HFFc6 (cell line): Measurements from ENCODE around the gene SLC6A8. TPM values are rescaled to one million over a fixed set of nuclear protein-coding genes. Genes with fewer than 3 reads are reported as not detected.
"Not testable (repeated sequence)": the region's sequence is repeated elsewhere in the genome, so short reads cannot be mapped to it uniquely, and the experiment has no call there.

Experiments used
- DNase-seq: peaks from one replicate; pipeline ENCODE4 v3.0.0-alpha.2; 2018
- H3K27ac Mint-ChIP-seq: 2 replicates; pipeline ENCODE4 v1.8.0; 2020; ENCODE audit warnings: mild to moderate bottlenecking, mixed read lengths
- H3K27me3 Mint-ChIP-seq: 2 replicates; pipeline ENCODE4 v1.8.0; 2021; ENCODE audit warnings: mild to moderate bottlenecking, moderate library complexity, mixed read lengths; ENCODE audit not compliant: insufficient read depth
- H3K36me3 Mint-ChIP-seq: 2 replicates; pipeline ENCODE4 v1.8.0; 2021; ENCODE audit warnings: low read depth, mixed read lengths
- H3K4me1 Mint-ChIP-seq: 2 replicates; pipeline ENCODE4 v1.8.0; 2020; ENCODE audit warnings: low read depth, mixed read lengths
- H3K4me3 Mint-ChIP-seq: 2 replicates; pipeline ENCODE4 v1.8.0; 2020; ENCODE audit warnings: mild to moderate bottlenecking, moderate library complexity, mixed read lengths
- H3K9me3 Mint-ChIP-seq: 2 replicates; pipeline ENCODE4 v1.8.0; 2020; ENCODE audit warnings: mild to moderate bottlenecking, mixed read lengths
- total RNA-seq, 6 experiments: library from RNA; stranded (reverse); fragmentation: NEBNext Ultra II Directional; extraction: Animal tissue kit (Norgen Biotek cat#: 25700); gene quantifications; 2 replicates in 1 of 6; 3 replicates in 5 of 6; pipeline ENCODE4 v1.2.3, GENCODE V29; 2021
- TF ChIP-seq, protein P1 (sequence below): fragments of 200-600 bp; sonication (generic); IDR thresholded peaks from 2 replicates; pipeline ENCODE4 v1.5.0; 2021; ENCODE audit warnings: antibody characterized with exemption, mild to moderate bottlenecking

The SLC6A8 gene
- total RNA-seq, 6 experiments from 2014 or later = 14.0 to 33.8 (median 17.7) TPM

DNA sequence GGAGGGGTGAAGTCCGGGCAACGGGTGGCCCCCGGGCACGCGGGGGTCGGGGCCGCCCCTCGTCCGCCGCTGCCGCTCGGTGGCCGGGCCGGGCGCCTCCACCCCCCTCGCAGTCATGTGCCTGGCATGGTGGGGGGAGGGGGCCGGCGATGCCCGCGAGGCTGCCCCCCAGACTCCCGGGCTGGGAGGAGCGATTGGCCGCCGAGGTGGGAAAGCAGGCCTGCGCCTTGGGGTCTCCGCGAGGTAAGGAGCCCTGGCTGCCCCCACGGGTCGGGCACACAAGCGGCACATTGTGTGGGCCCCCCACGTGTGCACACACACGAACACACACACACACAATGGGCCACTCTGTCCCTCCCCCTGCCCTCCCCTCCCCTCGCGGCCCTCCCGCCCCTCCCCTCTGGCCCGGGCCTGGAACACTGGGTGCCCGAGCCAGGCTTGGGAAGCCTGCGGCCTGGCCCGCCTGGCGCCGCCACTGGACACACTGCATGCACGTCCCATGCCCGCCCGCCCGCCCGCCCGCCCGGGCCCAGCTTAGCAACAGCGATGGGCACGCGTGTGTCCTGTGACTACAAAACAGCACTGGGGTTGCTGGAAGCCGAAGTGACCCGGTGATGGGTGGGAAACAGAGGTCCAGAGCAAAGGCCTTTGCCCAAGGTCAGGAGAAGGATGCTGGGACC is 1.3 kb downstream of the SLC6A8 start:
- H3K27ac Mint-ChIP-seq = no peak overlapping the region
- no peaks in the 10 kb centered on the region for H3K36me3 Mint-ChIP-seq
- H3K27me3 Mint-ChIP-seq = peaks cover 4% of the 10 kb centered on the region; the same call in 1 of the 2 replicates
- TF ChIP-seq, protein P1, sequence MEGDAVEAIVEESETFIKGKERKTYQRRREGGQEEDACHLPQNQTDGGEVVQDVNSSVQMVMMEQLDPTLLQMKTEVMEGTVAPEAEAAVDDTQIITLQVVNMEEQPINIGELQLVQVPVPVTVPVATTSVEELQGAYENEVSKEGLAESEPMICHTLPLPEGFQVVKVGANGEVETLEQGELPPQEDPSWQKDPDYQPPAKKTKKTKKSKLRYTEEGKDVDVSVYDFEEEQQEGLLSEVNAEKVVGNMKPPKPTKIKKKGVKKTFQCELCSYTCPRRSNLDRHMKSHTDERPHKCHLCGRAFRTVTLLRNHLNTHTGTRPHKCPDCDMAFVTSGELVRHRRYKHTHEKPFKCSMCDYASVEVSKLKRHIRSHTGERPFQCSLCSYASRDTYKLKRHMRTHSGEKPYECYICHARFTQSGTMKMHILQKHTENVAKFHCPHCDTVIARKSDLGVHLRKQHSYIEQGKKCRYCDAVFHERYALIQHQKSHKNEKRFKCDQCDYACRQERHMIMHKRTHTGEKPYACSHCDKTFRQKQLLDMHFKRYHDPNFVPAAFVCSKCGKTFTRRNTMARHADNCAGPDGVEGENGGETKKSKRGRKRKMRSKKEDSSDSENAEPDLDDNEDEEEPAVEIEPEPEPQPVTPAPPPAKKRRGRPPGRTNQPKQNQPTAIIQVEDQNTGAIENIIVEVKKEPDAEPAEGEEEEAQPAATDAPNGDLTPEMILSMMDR = no peak
- DNase-seq = peak; percentile 2
- no peaks in the 10 kb centered on the region for H3K4me1 Mint-ChIP-seq
- H3K9me3 Mint-ChIP-seq = no peaks in the 10 kb centered on the region
- no peak overlapping the region for H3K4me3 Mint-ChIP-seq

DNA sequence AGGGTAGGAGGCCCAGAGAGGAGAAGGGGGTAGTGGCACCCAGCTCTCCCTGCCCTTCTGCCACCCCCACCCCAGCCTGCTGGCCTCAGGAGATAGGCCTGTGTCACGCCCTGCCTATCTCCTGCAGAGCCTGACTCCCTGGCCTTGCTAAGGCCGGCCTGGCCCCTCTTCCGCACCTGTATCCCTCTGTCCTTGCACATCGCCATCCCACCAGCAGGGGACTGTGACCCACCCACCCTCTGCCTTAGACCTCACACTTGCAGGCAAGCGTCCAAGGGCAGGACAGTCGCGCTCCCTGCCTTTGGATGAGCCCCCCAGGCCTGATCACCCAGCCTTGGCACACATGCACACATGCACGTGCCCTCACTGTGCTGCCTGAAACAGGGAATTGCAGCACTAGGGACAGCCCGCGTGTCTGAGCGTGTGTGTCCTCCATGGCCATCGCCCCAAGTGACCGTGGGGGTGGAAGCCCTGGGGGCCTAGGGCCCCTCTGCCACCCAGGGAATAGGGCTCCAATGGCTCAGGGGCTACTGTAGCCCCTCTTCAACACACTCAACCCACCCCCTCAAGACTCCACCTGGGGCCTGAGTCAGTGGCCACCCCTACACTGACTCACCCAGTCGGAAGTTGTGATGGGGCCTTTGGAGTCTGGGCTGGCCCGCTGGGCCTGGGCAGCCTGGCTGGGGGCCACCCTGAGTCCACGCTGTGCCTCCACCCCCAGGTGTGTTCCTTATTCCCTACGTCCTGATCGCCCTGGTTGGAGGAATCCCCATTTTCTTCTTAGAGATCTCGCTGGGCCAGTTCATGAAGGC is 2.1 kb downstream of the SLC6A8 start:
- Mint-ChIP-seq H3K9me3 (no peaks in the 10 kb centered on the region), H3K27ac (no peak overlapping the region), H3K36me3 (no peaks in the 10 kb centered on the region), H3K27me3 (peaks cover 4% of the 10 kb centered on the region; the same call in 1 of the 2 replicates), H3K4me3 (no peak overlapping the region), H3K4me1 (no peaks in the 10 kb centered on the region)
- TF ChIP-seq, protein P1 = peak; percentile 12; the same call in 1 of the 2 replicates
- no peak for DNase-seq

DNA sequence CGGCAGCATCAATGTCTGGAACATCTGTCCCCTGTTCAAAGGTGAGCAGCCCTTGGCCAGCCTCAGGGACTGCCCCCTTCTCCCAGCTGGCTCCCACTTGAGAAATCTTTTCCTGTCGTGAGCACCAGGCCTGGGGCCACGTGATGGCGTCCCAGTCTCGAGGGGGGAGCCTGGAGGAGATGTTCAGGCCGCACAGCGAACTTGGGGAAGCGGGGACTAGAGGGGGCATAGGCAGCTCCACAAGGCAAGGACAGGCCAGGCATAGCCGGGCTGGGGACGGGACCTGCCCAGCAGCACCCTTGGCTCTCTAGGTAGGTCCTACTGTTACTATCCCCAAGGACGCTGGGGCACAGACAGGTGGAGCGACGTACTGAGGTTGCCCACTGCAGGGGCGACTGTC is 2.7 kb downstream of the SLC6A8 start:
- no peaks in the 10 kb centered on the region for H3K4me1 Mint-ChIP-seq
- peaks cover 4% of the 10 kb centered on the region; the same call in 1 of the 2 replicates for H3K27me3 Mint-ChIP-seq
- no peaks in the 10 kb centered on the region for H3K36me3 Mint-ChIP-seq
- H3K9me3 Mint-ChIP-seq = no peaks in the 10 kb centered on the region
- TF ChIP-seq, protein P1 = no peak
- no peak overlapping the region for H3K27ac Mint-ChIP-seq
- no peak for DNase-seq
- H3K4me3 Mint-ChIP-seq = no peak overlapping the region

DNA sequence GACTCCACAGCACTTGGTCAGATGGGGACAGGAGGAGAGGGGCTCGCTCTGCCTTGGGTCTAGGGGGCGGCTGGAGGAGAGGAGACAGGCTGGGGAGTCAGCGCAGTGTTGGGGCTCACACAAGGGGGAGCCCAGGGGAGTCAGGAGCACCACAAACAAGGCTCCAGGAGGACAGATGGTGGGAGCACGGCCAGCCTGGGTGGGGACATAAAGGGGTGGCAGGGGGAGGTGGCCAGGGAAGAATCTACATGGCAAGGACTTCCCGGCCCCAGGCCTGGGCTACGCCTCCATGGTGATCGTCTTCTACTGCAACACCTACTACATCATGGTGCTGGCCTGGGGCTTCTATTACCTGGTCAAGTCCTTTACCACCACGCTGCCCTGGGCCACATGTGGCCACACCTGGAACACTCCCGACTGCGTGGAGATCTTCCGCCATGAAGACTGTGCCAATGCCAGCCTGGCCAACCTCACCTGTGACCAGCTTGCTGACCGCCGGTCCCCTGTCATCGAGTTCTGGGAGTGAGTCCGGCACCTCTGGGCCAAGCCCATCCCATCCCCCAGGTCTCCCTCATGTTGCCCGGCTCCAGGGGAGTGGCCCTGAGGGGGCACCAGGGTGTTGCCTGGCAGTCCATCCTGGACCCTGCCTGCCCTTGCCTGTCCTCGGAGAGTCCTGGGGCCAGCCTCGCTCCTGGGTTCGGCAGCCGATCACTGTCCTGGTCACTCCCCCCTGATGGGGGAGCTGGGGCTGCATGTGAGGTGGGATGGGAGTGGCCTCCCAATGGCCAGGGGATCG is 3.5 kb downstream of the SLC6A8 start:
- H3K4me3 Mint-ChIP-seq, H3K4me1 Mint-ChIP-seq, H3K9me3 Mint-ChIP-seq, H3K27me3 Mint-ChIP-seq, H3K36me3 Mint-ChIP-seq, H3K27ac Mint-ChIP-seq, DNase-seq: not testable (repeated sequence)

DNA sequence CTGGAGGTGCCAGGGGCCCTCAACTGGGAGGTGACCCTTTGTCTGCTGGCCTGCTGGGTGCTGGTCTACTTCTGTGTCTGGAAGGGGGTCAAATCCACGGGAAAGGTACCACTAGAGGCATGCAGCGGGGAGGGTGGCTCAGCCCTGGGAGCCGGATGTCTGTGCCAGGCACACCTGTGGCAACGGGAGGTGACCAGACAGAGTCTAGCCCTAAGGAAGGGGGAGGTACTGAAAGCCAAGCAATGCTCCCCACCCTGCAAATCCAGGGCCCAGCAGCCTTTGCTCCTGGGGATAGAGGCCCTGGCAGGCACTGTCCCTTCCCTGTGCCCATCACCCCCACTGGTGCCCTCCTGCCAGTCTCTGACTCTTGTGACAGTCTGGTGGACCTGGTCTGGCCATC is 4.3 kb downstream of the SLC6A8 start:
- Mint-ChIP-seq H3K36me3 (no peaks in the 10 kb centered on the region), H3K27me3 (peaks cover 4% of the 10 kb centered on the region; the same call in 1 of the 2 replicates), H3K4me3 (no peak overlapping the region), H3K9me3 (no peaks in the 10 kb centered on the region), H3K27ac (no peak overlapping the region), H3K4me1 (no peaks in the 10 kb centered on the region; the same call in 1 of the 2 replicates)
- TF ChIP-seq, protein P1 = no peak
- no peak for DNase-seq
